Keratinocyte (primary cell): ENCODE results near the gene ATP9B. TPM values are rescaled to one million over a fixed set of nuclear protein-coding genes. Genes with fewer than 3 reads are reported as not detected.

Experiments used
- DNase-seq: peaks from one replicate; pipeline ENCODE4 v3.0.0-alpha.2; 2011; ENCODE audit warnings: low read depth, missing footprints, low spot score
- FAIRE-seq: peaks from 2 replicates; lab custom pipeline; 2011; peaks lifted over from hg19 to GRCh38; lab: Jason Lieb, UNC
- H2AFZ ChIP-seq: 2 replicates; pipeline ENCODE4 v1.6.0; 2012; ENCODE audit warnings: low read length, control low read depth, inconsistent platforms; ENCODE audit not compliant: control insufficient read depth
- H3K27ac ChIP-seq: 2 replicates; pipeline ENCODE4 v1.5.1; 2011; ENCODE audit warnings: low read length; ENCODE audit not compliant: control insufficient read depth, insufficient read depth
- H3K27me3 ChIP-seq: 3 replicates; pipeline ENCODE4 v1.6.0; 2011; ENCODE audit warnings: low read length; ENCODE audit not compliant: control insufficient read depth, insufficient read depth; ENCODE audit errors: extremely low read depth
- H3K36me3 ChIP-seq, 2 experiments: 2 replicates in 1 of 2; 3 replicates in 1 of 2; pipeline ENCODE4 v1.5.1; 2011; ENCODE audit warnings: low read length in 2 of 2, mild to moderate bottlenecking in 1 of 2; ENCODE audit not compliant: control insufficient read depth in 2 of 2, insufficient read depth in 2 of 2; ENCODE audit errors: extremely low read depth in 1 of 2
- H3K4me1 ChIP-seq: 3 replicates; pipeline ENCODE4 v1.5.1; 2011; ENCODE audit warnings: low read length; ENCODE audit not compliant: control insufficient read depth, insufficient read depth; ENCODE audit errors: extremely low read depth
- H3K4me2 ChIP-seq: 3 replicates; pipeline ENCODE4 v1.6.0; 2011; ENCODE audit warnings: low read depth, low read length; ENCODE audit not compliant: control insufficient read depth, insufficient read depth; ENCODE audit errors: extremely low read depth
- H3K4me3 ChIP-seq, 3 experiments: fragments of 200-600 bp in 1 of 3; sonication (generic) in 1 of 3; 2 replicates in 2 of 3; 3 replicates in 1 of 3; pipeline ENCODE4 v1.5.1; 2011 to 2016; ENCODE audit warnings: low read length in 3 of 3, mild to moderate bottlenecking in 3 of 3, control low read depth in 2 of 3, inconsistent platforms in 1 of 3, low read depth in 1 of 3, mixed read lengths in 1 of 3, mixed run types in 1 of 3, moderate library complexity in 1 of 3; ENCODE audit not compliant: control insufficient read depth in 2 of 3, insufficient read depth in 2 of 3; ENCODE audit errors: extremely low read depth in 1 of 3
- H3K79me2 ChIP-seq: 2 replicates; pipeline ENCODE4 v1.6.0; 2012; ENCODE audit warnings: low read length; ENCODE audit not compliant: control insufficient read depth, insufficient read depth
- H3K9ac ChIP-seq: 3 replicates; pipeline ENCODE4 v1.6.0; 2011; ENCODE audit warnings: low read length; ENCODE audit not compliant: control insufficient read depth, insufficient read depth; ENCODE audit errors: extremely low read depth
- H3K9me1 ChIP-seq: 3 replicates; pipeline ENCODE4 v1.6.0; 2011; ENCODE audit warnings: low read length; ENCODE audit not compliant: control insufficient read depth, insufficient read depth; ENCODE audit errors: extremely low read depth
- H3K9me3 ChIP-seq: 2 replicates; pipeline ENCODE4 v1.5.1; 2012; ENCODE audit warnings: low read depth, low read length; ENCODE audit not compliant: control insufficient read depth
- H4K20me1 ChIP-seq: 3 replicates; pipeline ENCODE4 v1.6.0; 2011; ENCODE audit warnings: low read length; ENCODE audit not compliant: control insufficient read depth, insufficient read depth; ENCODE audit errors: extremely low read depth
- EZH2 ChIP-seq: IDR thresholded peaks from one replicate; pipeline ENCODE4 v1.6.1; 2012; ENCODE audit warnings: inconsistent platforms, mild to moderate bottlenecking, low read length, moderate library complexity
- dilution Hi-C: fragments of 300-500 bp; cut with MboI; formaldehyde crosslinking; loops from one replicate; pipeline ENCODE4 v1.7.0; 2020; ENCODE audit warnings: low sequenced_read_pairs; ENCODE audit not compliant: extremely low pct_ligation_motif_present
- polyA plus RNA-seq, 5 experiments: library from polyadenylated mRNA; depleted of rRNA in 3 of 5; stranded (reverse) in 3 of 5; stranded (forward) in 1 of 5; unstranded in 1 of 5; fragments of >200 nt; gene quantifications; 1 replicate in 1 of 5; 2 replicates in 3 of 5; 3 replicates in 1 of 5; pipeline versions ENCODE4 v1.2.1 to v1.2.3, GENCODE V29; 2011 to 2012; ENCODE audit warnings: missing spikeins in 2 of 5, low read depth in 1 of 5, low replicate concordance in 1 of 5
- TF ChIP-seq, protein P1 (sequence below), 3 experiments: IDR thresholded peaks in 1 of 3; conservative IDR thresholded peaks in 1 of 3; optimal IDR thresholded peaks in 1 of 3; 2 replicates in 2 of 3; 3 replicates in 1 of 3; pipeline versions ENCODE3 to v1.5.1; 2011; ENCODE audit warnings: low read length in 3 of 3, mild to moderate bottlenecking in 3 of 3, moderate library complexity in 2 of 3, control low read depth in 1 of 3, inconsistent platforms in 1 of 3; ENCODE audit not compliant: insufficient read depth in 2 of 3; ENCODE audit errors: extremely low read depth in 1 of 3

The ATP9B gene
- polyA plus RNA-seq, 1 donor (not counting 4 experiments of a cell fraction or from before 2014, with no cell fraction given): 16.1 TPM

DNA sequence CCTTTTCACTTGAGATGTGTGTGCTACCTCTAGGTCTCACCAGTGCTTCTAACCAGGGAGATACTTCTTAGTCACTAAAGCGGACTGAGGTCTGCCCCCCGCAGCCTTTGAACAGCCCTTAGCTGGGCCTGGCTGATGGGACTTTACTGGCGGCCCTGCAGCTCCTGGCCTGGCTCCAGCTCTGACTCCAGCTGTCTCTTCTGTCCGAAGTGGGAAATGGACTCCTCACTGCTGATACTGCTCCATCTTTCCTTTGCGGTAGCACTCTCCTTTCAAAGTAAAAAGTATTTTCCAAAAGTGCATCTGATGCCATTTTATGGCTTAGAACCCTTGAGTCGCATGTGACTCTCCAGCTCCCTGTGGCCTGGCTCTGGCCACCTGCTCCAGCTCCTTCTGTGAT lies 64.5 kb downstream of the ATP9B start:
- no peaks in the 10 kb centered on the region for H3K79me2 ChIP-seq
- no peaks in the 10 kb centered on the region for H3K36me3 ChIP-seq
- no peak overlapping the region for H3K27ac ChIP-seq
- no peak for FAIRE-seq
- H2AFZ ChIP-seq: no peak overlapping the region
- no peak overlapping the region for H3K9ac ChIP-seq
- no peak overlapping the region for H3K4me2 ChIP-seq
- H4K20me1 ChIP-seq: no peaks in the 10 kb centered on the region
- TF ChIP-seq, protein P1, sequence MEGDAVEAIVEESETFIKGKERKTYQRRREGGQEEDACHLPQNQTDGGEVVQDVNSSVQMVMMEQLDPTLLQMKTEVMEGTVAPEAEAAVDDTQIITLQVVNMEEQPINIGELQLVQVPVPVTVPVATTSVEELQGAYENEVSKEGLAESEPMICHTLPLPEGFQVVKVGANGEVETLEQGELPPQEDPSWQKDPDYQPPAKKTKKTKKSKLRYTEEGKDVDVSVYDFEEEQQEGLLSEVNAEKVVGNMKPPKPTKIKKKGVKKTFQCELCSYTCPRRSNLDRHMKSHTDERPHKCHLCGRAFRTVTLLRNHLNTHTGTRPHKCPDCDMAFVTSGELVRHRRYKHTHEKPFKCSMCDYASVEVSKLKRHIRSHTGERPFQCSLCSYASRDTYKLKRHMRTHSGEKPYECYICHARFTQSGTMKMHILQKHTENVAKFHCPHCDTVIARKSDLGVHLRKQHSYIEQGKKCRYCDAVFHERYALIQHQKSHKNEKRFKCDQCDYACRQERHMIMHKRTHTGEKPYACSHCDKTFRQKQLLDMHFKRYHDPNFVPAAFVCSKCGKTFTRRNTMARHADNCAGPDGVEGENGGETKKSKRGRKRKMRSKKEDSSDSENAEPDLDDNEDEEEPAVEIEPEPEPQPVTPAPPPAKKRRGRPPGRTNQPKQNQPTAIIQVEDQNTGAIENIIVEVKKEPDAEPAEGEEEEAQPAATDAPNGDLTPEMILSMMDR (optimal IDR thresholded peaks at IDR 0.05 in 1 of 3, IDR thresholded peaks at IDR 0.05 in 1 of 3, conservative IDR thresholded peaks at IDR 0.05 in 1 of 3; ENCODE audit: extremely low read depth in 1 of 3, insufficient read depth in 2 of 3, low read length in 3 of 3): no peak
- no peak for TF ChIP-seq EZH2
- H3K9me3 ChIP-seq: no peaks in the 10 kb centered on the region
- H3K4me3 ChIP-seq: no peak overlapping the region
- dilution Hi-C loops: no loop called here
- no peaks in the 10 kb centered on the region for H3K9me1 ChIP-seq
- no peaks in the 10 kb centered on the region for H3K27me3 ChIP-seq
- DNase-seq: no peak
- no peaks in the 10 kb centered on the region for H3K4me1 ChIP-seq

DNA sequence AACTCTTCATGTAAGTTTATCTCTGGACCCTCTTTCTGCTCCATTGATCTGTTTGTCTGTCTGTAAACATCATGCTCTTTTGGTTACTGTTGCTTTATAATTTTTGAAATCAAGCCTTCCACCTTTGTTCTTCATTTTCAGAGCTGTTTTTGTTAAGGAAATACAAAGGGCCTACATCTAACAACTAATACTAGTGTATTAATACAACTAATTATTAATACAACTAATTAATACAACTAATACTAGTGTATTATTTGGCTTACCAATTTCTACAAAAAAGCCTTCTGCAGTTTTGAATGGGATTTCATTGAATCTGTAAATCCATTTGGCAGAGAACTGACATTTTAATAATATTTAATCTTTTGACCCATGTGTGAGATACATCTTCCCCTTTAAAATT lies 66.7 kb downstream of the ATP9B start:
- Histone ChIP-seq H3K27ac (no peak overlapping the region), H3K9me3 (no peaks in the 10 kb centered on the region), H3K27me3 (no peaks in the 10 kb centered on the region), H3K36me3 (no peaks in the 10 kb centered on the region), H3K79me2 (no peaks in the 10 kb centered on the region), H3K9ac (no peak overlapping the region), H2AFZ (no peak overlapping the region), H3K4me2 (no peak overlapping the region), H3K4me3 (no peak overlapping the region), H3K9me1 (no peaks in the 10 kb centered on the region), H4K20me1 (no peaks in the 10 kb centered on the region), H3K4me1 (no peaks in the 10 kb centered on the region)
- no peak for FAIRE-seq
- TF ChIP-seq, protein P1 (optimal IDR thresholded peaks at IDR 0.05 in 1 of 3, IDR thresholded peaks at IDR 0.05 in 1 of 3, conservative IDR thresholded peaks at IDR 0.05 in 1 of 3; ENCODE audit: extremely low read depth in 1 of 3, insufficient read depth in 2 of 3, low read length in 3 of 3): no peak
- TF ChIP-seq EZH2: no peak
- no peak for DNase-seq
- dilution Hi-C loops: no loop called here
